K562 (cell line): ENCODE data around the gene GALNT5. TPM values are rescaled to one million over a fixed set of nuclear protein-coding genes. Genes with fewer than 3 reads are reported as not detected.

Experiments used
- ATF4 ChIP-seq: fragments of 450-650 bp; formaldehyde crosslinking; IDR thresholded peaks from 2 replicates; pipeline ENCODE4 v1.4.0; 2022; ENCODE audit warnings: mild to moderate bottlenecking, moderate library complexity
- CBX3 ChIP-seq, 2 experiments: IDR thresholded peaks; 1 replicate in 1 of 2; 2 replicates in 1 of 2; pipeline ENCODE4 v1.6.1; 2012; ENCODE audit warnings: inconsistent platforms in 2 of 2, low read length in 2 of 2, borderline replicate concordance in 1 of 2, control low read depth in 1 of 2
- CSDE1 ChIP-seq, 2 experiments: fragments of 450-650 bp; IDR thresholded peaks; 2 replicates each; pipeline ENCODE4 v1.6.1; 2016; ENCODE audit warnings: mild to moderate bottlenecking in 1 of 2
- EP300 ChIP-seq: IDR thresholded peaks from 2 replicates; pipeline ENCODE4 v1.6.1; 2012; ENCODE audit warnings: low read length, improper control_type of control experiment
- FOXM1 ChIP-seq, 2 experiments: fragments of 450-650 bp in 1 of 2; sonication (generic) in 1 of 2; formaldehyde crosslinking in 1 of 2; IDR thresholded peaks; 2 replicates each; pipeline versions ENCODE4 v1.6.1 to v1.9.0; 2017 to 2022; ENCODE audit warnings: low read depth in 2 of 2, mild to moderate bottlenecking in 2 of 2, missing genetic modification reagents in 1 of 2, moderate library complexity in 1 of 2
- GABPB1 ChIP-seq: sonication (generic); formaldehyde crosslinking; IDR thresholded peaks from 2 replicates; pipeline ENCODE4 v1.8.0; 2022; ENCODE audit warnings: mild to moderate bottlenecking, missing genetic modification reagents
- L3MBTL2 ChIP-seq: fragments of 450-650 bp; IDR thresholded peaks from 2 replicates; pipeline ENCODE4 v1.6.1; 2016; ENCODE audit warnings: mild to moderate bottlenecking, moderate library complexity
- SIN3A ChIP-seq, 2 experiments: fragments of 150-350 bp in 1 of 2; IDR thresholded peaks; 2 replicates each; pipeline ENCODE4 v1.6.1; 2011 to 2016; ENCODE audit warnings: borderline replicate concordance in 2 of 2, low read depth in 2 of 2, low read length in 2 of 2, mild to moderate bottlenecking in 2 of 2, moderate library complexity in 2 of 2; ENCODE audit not compliant: control insufficient read depth in 1 of 2
- SMARCA5 ChIP-seq: fragments of 450-650 bp; IDR thresholded peaks from 2 replicates; pipeline ENCODE4 v1.6.1; 2016
- TAF1 ChIP-seq: IDR thresholded peaks from 2 replicates; pipeline ENCODE4 v1.6.1; 2011; ENCODE audit warnings: mild to moderate bottlenecking, low read length, moderate library complexity; ENCODE audit not compliant: insufficient read depth, control insufficient read depth, severe bottlenecking; ENCODE audit errors: extremely low read depth
- TEAD1 ChIP-seq, 2 experiments: fragments of 450-650 bp in 1 of 2; sonication (generic) in 1 of 2; formaldehyde crosslinking; IDR thresholded peaks; 2 replicates each; pipeline versions ENCODE4 v1.4.0 to v1.8.0; 2020 to 2022; ENCODE audit warnings: mild to moderate bottlenecking in 2 of 2, missing genetic modification reagents in 1 of 2
- THRAP3 ChIP-seq: fragments of 450-650 bp; IDR thresholded peaks from 2 replicates; pipeline ENCODE4 v1.6.1; 2016; ENCODE audit warnings: mild to moderate bottlenecking, inconsistent platforms, borderline replicate concordance
- ZBTB9 ChIP-seq: fragments of 450-650 bp; formaldehyde crosslinking; IDR thresholded peaks from 2 replicates; pipeline ENCODE4 v1.4.0; 2020; ENCODE audit warnings: mild to moderate bottlenecking, moderate library complexity
- ZMIZ1 ChIP-seq, 2 experiments: fragments of 150-350 bp in 1 of 2; IDR thresholded peaks; 2 replicates each; pipeline ENCODE4 v1.6.1; 2012 to 2016; ENCODE audit warnings: low read depth in 2 of 2, low read length in 2 of 2, mild to moderate bottlenecking in 1 of 2, moderate library complexity in 1 of 2
- ZNF140 ChIP-seq: fragments of 250-450 bp; sonication (Bioruptor Pico); IDR thresholded peaks from 2 replicates; pipeline ENCODE4 v1.8.0; 2021; ENCODE audit warnings: moderate library complexity, mild to moderate bottlenecking, inconsistent platforms
- ZNF282 ChIP-seq: sonication (generic); formaldehyde crosslinking; IDR thresholded peaks from 2 replicates; pipeline ENCODE4 v1.8.1; 2023; ENCODE audit warnings: missing genetic modification reagents
- polyA plus RNA-seq, 8 experiments: library from polyadenylated mRNA; depleted of rRNA in 4 of 8; stranded (reverse) in 5 of 8; unstranded in 3 of 8; fragments of >200 nt; fragmentation: Nextera tagmentation in 2 of 8; fragmentation: Illumina TruSeq in 1 of 8; extraction: Ambion mirVana in 2 of 8; extraction: Trizol in 1 of 8; gene quantifications; 2 replicates each; pipeline versions ENCODE4 v1.2.1 to v1.2.3, GENCODE V29; 2011 to 2014; ENCODE audit warnings: inconsistent platforms in 1 of 8, missing spikeins in 1 of 8
- total RNA-seq, 7 experiments: library from RNA; depleted of rRNA in 6 of 7; stranded (reverse); fragments of >200 nt in 6 of 7; fragmentation: Illumina TruSeq in 2 of 7; extraction: Trizol in 2 of 7; gene quantifications; 2 replicates each; pipeline versions ENCODE4 v1.2.1 to v1.2.3, GENCODE V29; 2011 to 2021; ENCODE audit warnings: low replicate concordance in 1 of 7
- TF ChIP-seq, protein P1 (sequence below): fragments of 450-650 bp; IDR thresholded peaks from 2 replicates; pipeline ENCODE4 v1.6.1; 2014; ENCODE audit warnings: low read depth, mild to moderate bottlenecking, moderate library complexity, borderline replicate concordance
- TF ChIP-seq, protein P2 (sequence below): fragments of 450-650 bp; IDR thresholded peaks from 2 replicates; pipeline ENCODE4 v1.6.1; 2016; ENCODE audit warnings: mild to moderate bottlenecking

Gene GALNT5
- total and polyA plus RNA-seq, 9 of the 15 experiments (the other 6 are each of a cell fraction or from before 2014, with no cell fraction given): 21.6 to 73.0 (median 54.7) TPM

DNA sequence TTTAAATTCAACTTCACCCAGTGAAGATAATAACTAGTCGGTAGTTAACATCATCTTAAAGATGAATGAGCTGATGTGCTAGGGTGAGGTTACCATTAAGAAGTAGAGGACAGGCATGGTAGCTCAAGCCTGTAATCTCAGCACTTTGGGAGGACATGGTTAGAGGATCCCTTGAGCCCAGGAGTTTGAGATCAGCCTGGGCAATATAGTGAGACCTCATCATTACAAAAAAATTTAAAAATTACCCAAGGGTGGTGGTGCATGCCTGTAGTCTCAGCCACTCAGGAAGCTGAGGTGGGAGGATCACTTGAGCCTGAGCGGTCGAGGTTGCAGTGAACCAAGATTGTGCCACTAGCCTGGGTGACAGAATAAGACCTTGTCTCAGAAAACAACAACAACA is 4.7 kb downstream of the GALNT5 start (continued):
- TF ChIP-seq, protein P1, sequence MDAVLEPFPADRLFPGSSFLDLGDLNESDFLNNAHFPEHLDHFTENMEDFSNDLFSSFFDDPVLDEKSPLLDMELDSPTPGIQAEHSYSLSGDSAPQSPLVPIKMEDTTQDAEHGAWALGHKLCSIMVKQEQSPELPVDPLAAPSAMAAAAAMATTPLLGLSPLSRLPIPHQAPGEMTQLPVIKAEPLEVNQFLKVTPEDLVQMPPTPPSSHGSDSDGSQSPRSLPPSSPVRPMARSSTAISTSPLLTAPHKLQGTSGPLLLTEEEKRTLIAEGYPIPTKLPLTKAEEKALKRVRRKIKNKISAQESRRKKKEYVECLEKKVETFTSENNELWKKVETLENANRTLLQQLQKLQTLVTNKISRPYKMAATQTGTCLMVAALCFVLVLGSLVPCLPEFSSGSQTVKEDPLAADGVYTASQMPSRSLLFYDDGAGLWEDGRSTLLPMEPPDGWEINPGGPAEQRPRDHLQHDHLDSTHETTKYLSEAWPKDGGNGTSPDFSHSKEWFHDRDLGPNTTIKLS: no peak
- TF ChIP-seq, protein P2, sequence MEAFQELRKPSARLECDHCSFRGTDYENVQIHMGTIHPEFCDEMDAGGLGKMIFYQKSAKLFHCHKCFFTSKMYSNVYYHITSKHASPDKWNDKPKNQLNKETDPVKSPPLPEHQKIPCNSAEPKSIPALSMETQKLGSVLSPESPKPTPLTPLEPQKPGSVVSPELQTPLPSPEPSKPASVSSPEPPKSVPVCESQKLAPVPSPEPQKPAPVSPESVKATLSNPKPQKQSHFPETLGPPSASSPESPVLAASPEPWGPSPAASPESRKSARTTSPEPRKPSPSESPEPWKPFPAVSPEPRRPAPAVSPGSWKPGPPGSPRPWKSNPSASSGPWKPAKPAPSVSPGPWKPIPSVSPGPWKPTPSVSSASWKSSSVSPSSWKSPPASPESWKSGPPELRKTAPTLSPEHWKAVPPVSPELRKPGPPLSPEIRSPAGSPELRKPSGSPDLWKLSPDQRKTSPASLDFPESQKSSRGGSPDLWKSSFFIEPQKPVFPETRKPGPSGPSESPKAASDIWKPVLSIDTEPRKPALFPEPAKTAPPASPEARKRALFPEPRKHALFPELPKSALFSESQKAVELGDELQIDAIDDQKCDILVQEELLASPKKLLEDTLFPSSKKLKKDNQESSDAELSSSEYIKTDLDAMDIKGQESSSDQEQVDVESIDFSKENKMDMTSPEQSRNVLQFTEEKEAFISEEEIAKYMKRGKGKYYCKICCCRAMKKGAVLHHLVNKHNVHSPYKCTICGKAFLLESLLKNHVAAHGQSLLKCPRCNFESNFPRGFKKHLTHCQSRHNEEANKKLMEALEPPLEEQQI: no peak
- TF ChIP-seq CSDE1 (IDR thresholded peaks at IDR 0.05) (peak in 1 of 2 experiments; percentile 11; a peak in 1 of 4 replicates), ATF4 (CRISPR knock-in tag) (0 out of 2 replicates have a peak, but pooled peaks have one; percentile 51), ZBTB9 (CRISPR knock-in tag) (no peak), FOXM1 (IDR thresholded peaks at IDR 0.05; ENCODE audit: low read depth) (0 out of 2 replicates have a peak, but pooled peaks have one; percentile 14), FOXM1 (CRISPR knock-in tag; IDR thresholded peaks at IDR 0.05; ENCODE audit: low read depth) (no peak), EP300 (no peak), ZNF282 (CRISPR knock-in tag) (no peak), SIN3A (IDR thresholded peaks at IDR 0.05; ENCODE audit: borderline replicate concordance in 2 of 2, control insufficient read depth in 1 of 2, low read depth in 2 of 2, low read length in 2 of 2) (peak in 1 of 2 experiments; percentile 42; a peak in 1 of 4 replicates), TAF1 (peak; percentile 47), ZNF140 (no peak), THRAP3 (no peak), GABPB1 (no peak), CBX3 (IDR thresholded peaks at IDR 0.05; ENCODE audit: borderline replicate concordance in 1 of 2, low read length in 2 of 2) (no peak), L3MBTL2 (0 out of 2 replicates have a peak, but pooled peaks have one; percentile 22), TEAD1 (CRISPR knock-in tag; IDR thresholded peaks at IDR 0.05) (peak in 1 of 2 experiments; percentile 40; a peak in 1 of 4 replicates), SMARCA5 (no peak), ZMIZ1 (IDR thresholded peaks at IDR 0.05; ENCODE audit: low read depth in 2 of 2, low read length in 2 of 2) (no peak)
